HG03565 (cell line): ENCODE data around the gene IFT43.
"Not testable (repeated sequence)": the region's sequence is repeated elsewhere in the genome, so short reads cannot be mapped to it uniquely, and the experiment has no call there.

Experiments used
- ATAC-seq: cut with Tn5 transposase; IDR thresholded peaks from one replicate; pipeline ENCODE4 v1.9.1; 2021; ENCODE audit warnings: mild to moderate bottlenecking, moderate library complexity; ENCODE audit not compliant: unreplicated experiment

The IFT43 gene

GRCh38 chr14:76009627-76010026 lies 24.1 kb downstream of the IFT43 start:
- not testable (repeated sequence) for ATAC-seq

DNA sequence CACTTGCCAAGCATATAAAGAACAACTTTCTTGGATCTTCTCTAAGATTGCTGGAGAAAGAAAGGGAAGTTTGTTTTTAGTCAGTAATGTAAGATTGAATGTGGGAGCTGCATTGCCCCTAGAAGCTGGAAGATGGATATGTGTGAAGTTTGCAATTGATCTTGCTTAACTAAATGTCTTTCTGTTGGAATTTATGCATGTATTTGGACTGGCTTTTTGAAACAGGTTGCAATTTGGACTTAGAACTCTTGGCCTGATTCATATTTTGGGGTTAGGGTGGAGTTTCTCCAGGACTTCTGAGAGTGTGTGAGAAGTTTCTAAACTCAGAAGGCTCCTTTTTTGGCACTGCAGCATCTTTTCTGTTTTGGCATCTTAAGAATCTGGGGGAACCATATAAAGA lies 26.4 kb downstream of the IFT43 start:
- ATAC-seq = no peak

GRCh38 chr14:76012354-76012753 lies 26.8 kb downstream of the IFT43 start:
- no peak for ATAC-seq

DNA sequence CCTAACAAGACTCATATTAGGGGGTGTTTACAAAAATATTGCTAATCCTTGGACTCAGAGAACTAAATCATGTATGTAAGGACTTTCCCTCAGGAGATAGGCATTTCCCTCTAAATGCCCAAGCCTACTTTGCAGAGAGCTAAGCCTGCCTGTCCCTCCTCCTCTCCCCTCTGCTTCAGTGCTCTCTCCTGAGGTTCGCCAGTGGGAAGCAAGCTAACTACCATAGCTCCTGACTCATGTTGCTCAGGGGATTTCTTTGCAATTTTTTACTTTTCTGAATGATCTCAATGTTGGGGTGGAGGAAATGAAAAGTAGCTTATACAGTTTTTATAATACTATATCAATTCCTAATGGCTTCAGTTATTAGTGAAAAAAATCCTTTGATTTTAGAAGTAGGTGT lies 29.6 kb downstream of the IFT43 start:
- ATAC-seq = no peak

- no peak for ATAC-seq
Measured at GRCh38 chr14:76015668-76016067, 30.1 kb downstream of the IFT43 start.

- ATAC-seq = no peak
Measured at GRCh38 chr14:76019676-76020075, 34.1 kb downstream of the IFT43 start.

DNA sequence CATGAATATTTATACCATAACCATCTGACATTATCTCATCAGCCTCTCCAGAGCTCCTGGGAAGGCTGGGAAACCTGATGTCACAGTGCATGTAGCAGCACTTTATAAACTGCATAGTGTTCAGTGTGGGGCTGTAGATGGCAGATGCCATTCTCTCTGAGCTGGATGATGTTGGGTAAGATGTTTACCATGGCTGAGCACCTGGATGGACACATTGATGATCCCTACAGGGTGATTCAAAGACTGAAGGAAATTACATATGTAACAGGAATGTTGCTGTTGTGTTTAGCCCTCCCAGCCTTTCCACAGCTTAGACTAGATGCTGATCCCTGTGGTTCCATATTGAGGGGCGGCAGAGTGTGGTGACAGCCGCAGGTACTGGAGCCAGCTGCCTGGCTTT lies 37.4 kb downstream of the IFT43 start:
- no peak for ATAC-seq

DNA sequence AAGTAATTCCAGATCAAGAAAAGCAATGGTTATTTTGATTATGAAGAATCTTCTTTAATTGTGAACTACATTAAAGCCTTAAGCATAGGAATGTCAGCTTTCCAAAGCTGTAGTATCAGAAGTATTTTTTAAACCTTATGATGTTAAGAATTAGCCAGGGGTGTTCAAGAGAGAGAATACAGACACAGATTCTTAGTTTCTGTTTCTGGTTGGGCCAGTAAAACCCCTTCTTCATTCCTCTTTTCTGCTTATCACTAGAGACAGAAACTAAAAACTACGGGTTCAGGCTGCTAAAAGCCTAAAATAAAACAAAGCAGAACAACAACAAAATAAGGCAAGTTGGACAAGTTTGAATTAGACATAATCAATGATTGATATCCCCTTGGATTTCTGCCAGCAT lies 38.2 kb downstream of the IFT43 start:
- no peak for ATAC-seq

GRCh38 chr14:76024211-76024907 lies 38.8 kb downstream of the IFT43 start:
- no peak for ATAC-seq

GRCh38 chr14:76034566-76034965 lies 49.0 kb downstream of the IFT43 start:
- ATAC-seq = no peak

- no peak for ATAC-seq
Measured at GRCh38 chr14:76040704-76041103, 55.1 kb downstream of the IFT43 start.

DNA sequence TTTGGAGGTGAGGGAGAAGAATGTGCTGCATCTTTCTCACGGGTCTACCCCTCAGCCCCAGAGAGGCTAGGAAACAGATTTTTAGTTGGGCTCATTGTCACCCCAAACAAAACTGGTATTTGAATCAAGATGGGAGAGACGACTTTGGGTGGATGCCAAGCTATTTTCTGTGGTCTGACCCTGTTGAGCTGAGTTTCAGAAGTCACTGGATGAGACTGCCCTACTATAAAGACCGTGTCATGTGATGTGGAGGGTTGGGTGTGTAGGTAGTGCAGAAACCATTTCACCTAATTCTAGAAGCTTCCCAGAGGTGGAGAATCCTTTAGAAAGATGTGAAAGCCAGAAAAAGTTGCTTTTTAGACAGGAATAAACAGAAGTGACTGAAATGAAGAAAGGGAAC lies 60.2 kb downstream of the IFT43 start:
- ATAC-seq = no peak

DNA sequence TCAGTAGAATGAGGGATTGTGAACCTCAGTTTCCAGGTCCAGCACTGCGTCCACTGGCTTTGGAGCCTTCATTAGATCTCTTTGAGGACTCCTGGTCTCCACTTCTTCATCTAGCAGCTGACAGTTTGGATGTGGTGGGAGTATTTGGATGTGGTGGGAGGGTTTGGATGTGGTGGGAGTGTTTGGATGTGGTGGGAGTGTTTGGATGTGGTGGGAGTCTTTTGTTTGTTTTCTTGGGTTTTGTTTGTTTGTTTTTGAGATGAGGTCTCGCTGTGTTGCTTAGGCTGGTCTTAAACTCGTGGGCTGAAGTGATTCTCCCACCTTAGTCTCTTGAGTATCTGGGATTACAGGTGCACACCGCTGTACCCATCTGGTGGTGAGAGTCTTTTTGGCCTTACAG lies 64.7 kb downstream of the IFT43 start:
- ATAC-seq = no peak

- no peak for ATAC-seq
Measured at GRCh38 chr14:76050797-76051392, 65.3 kb downstream of the IFT43 start.

- no peak for ATAC-seq
Measured at GRCh38 chr14:76051717-76052465, 66.3 kb downstream of the IFT43 start.

GRCh38 chr14:76053572-76054355 lies 68.2 kb downstream of the IFT43 start:
- ATAC-seq = no peak

DNA sequence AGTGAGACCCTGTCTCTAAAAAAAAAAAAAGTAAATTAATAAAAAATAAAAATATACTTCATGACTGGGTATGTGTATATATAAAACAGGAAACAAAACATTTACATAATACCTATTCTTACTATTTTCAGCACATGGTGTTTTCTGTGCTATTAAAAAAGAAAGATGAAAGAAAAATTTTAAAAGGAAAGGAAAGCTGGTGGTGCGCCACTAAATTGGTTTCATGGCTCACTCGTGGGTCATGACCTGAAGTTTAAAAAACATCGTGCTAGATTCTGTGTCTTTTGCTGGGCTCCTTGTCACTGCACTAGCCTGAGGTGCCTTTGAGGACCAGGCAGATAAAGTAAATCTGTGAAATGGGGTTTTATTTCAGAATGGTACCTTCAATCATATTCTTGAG lies 69.8 kb downstream of the IFT43 start:
- no peak for ATAC-seq

DNA sequence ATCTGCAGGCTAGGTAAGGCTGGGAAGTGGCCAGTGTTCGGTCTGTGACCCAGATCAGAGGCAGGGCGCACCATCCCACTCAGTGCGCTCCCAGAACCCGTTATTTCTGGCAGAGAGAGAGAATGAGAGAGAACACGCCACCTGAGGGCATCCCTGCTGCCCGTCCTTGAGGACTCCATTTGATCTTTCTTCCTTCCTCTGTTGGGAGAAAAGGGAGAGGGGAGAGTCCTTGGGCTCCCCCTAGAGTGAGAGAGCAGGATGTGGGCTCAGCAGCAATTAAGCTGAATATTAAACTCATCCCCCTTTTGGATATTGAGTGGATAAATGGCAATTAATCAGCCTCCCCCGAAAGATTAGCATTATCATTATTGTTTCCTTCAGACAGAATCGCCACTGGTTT lies 70.6 kb downstream of the IFT43 start:
- ATAC-seq = no peak

- ATAC-seq = no peak
Measured at GRCh38 chr14:76057914-76058313, 72.4 kb downstream of the IFT43 start.

GRCh38 chr14:76063327-76063726 lies 77.8 kb downstream of the IFT43 start:
- ATAC-seq = no peak

DNA sequence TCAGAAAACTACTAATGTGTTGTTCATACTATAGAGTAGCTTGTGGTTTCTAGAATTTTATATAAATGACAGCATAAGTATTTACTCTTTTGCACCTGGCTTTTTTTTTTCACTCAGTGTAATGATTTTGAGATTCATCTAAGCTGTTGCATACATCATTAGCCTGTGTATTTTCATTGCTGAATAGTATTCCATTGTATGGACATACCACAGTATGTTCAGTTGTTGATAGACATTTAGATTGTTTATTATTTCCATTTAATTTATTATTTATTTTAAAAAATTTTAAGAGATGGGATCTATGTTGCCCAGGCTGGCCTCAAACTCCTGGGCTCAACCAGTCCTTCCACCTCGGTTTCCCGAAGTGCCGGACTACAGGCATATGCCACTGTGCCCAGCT lies 80.0 kb downstream of the IFT43 start:
- ATAC-seq = no peak
